Duodenal mucosa (tissue), 2 donors: Measurements from ENCODE around the gene TTLL5.

Source experiments
- H3K27ac ChIP-seq: one replicate; pipeline ENCODE4 v1.7.0; 2013; ENCODE audit warnings: low read depth, low read length
- H3K27me3 ChIP-seq, 2 donors: one replicate each; pipeline ENCODE4 v1.7.0; 2013; ENCODE audit warnings: low read length in 2 of 2, control low read depth in 1 of 2; ENCODE audit not compliant: insufficient read depth in 2 of 2, control insufficient read depth in 1 of 2
- H3K36me3 ChIP-seq, 2 donors: one replicate each; pipeline ENCODE4 v1.7.0; 2013; ENCODE audit warnings: low read length in 2 of 2, control low read depth in 1 of 2; ENCODE audit not compliant: insufficient read depth in 2 of 2, control insufficient read depth in 1 of 2
- H3K4me1 ChIP-seq, 2 donors: one replicate each; pipeline ENCODE4 v1.7.0; 2013; ENCODE audit warnings: low read length in 2 of 2, control low read depth in 1 of 2; ENCODE audit not compliant: insufficient read depth in 2 of 2, control insufficient read depth in 1 of 2
- H3K4me3 ChIP-seq, 2 donors: one replicate each; pipeline ENCODE4 v1.7.0; 2013; ENCODE audit warnings: low read length in 2 of 2, low read depth in 1 of 2
- H3K9ac ChIP-seq, 2 donors: one replicate each; pipeline ENCODE4 v1.7.0; 2013; ENCODE audit warnings: low read length in 2 of 2, low read depth in 1 of 2
- H3K9me3 ChIP-seq, 2 donors: one replicate each; pipeline ENCODE4 v1.7.0; 2013; ENCODE audit warnings: low read length in 2 of 2, control low read depth in 1 of 2; ENCODE audit not compliant: control insufficient read depth in 1 of 2

Gene TTLL5

GRCh38 chr14:75807667-75808360 is 146.8 kb downstream of the TTLL5 start:
- Histone ChIP-seq H3K4me3 (no peak overlapping the region), H3K4me1 (peaks cover 0 to 13% of the 10 kb centered on the region in 2 donors), H3K27me3 (no peaks in the 10 kb centered on the region), H3K36me3 (peaks cover 0 to 15% of the 10 kb centered on the region in 2 donors), H3K9me3 (no peaks in the 10 kb centered on the region), H3K9ac (no peak overlapping the region), H3K27ac (no peak overlapping the region)

DNA sequence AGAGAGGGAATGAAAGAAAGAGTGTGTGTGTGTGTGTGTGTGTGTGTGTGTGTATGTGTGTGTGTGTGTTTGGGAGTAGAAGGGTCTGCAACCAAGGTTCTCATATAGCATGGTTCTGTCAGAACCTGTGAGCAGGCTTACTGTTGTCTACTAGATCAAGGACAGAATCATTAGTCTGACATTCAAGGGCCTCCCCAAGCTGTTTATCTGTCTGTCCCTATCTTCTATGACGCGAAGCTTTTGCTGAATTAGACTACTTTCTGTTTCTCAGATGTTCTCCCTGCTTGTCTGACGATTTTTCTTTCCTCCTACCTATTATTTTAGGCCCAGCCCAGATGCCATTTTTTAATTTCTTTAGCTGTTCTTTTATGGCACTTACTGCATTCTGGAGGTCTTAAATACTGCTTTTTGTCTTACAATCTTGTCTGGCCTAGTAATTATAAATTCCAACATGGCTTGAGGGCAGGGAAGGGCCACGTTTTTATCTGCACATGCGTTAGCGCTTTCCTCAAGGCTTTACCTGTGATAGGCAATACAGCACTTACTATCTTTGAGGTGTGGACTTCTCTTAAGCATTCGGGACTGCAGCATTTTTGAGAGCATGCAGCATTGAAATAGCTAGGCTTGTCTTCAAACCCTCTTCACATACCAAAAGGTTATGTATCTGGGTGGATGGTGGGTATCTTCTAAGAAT is 150.2 kb downstream of the TTLL5 start:
- Histone ChIP-seq H3K9me3 (no peaks in the 10 kb centered on the region), H3K4me1 (peaks cover 0 to 13% of the 10 kb centered on the region in 2 donors), H3K9ac (no peak overlapping the region), H3K27me3 (no peaks in the 10 kb centered on the region), H3K36me3 (peaks cover 0 to 10% of the 10 kb centered on the region in 2 donors), H3K4me3 (no peak overlapping the region), H3K27ac (no peak overlapping the region)

DNA sequence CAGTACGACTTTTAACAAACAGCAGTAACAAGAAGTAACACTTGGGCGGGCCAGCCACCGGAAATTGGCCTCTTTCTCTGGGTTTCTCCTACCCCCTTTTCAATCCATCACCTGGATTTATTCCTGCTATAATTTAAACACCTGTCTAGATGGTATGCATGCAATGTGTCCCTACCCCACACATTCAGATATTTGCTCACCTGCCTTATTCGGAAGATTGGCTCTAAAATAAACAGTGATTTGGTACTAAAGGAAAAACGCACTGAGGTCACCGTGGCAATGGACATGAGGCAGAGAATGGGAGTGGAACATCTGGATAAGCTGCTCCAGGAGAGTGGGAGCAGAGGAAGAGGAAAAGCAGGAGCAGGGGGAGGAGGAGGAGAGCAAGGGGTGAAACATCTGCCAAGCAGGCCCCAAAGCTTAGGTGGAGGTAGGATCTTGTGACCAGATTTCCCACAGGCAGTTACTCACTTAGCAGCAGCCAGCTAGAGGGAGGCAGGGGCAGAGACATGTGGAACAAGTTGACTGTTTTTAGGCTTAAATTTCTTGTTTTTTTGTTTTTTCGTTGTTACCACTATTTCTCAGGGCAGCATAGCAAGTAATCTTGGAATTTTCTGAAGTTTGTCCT is 150.9 kb downstream of the TTLL5 start:
- no peak overlapping the region for H3K4me3 ChIP-seq
- peaks cover 0 to 6% of the 10 kb centered on the region in 2 donors for H3K36me3 ChIP-seq
- H3K27me3 ChIP-seq = no peaks in the 10 kb centered on the region
- H3K4me1 ChIP-seq = peaks cover 0 to 17% of the 10 kb centered on the region in 2 donors
- no peak overlapping the region for H3K27ac ChIP-seq
- no peaks in the 10 kb centered on the region for H3K9me3 ChIP-seq
- H3K9ac ChIP-seq = no peak overlapping the region

- Histone ChIP-seq H3K27ac (no peak overlapping the region), H3K9ac (no peak overlapping the region), H3K36me3 (peaks cover 0 to 6% of the 10 kb centered on the region in 2 donors), H3K4me3 (no peak overlapping the region), H3K4me1 (peaks cover 0 to 17% of the 10 kb centered on the region in 2 donors), H3K27me3 (no peaks in the 10 kb centered on the region), H3K9me3 (no peaks in the 10 kb centered on the region)
Observed at GRCh38 chr14:75812622-75813021, 151.6 kb downstream of the TTLL5 start.

GRCh38 chr14:75820761-75821160 is 159.7 kb downstream of the TTLL5 start:
- H3K4me1 ChIP-seq = peaks cover 15 to 31% of the 10 kb centered on the region in 2 donors
- H3K9me3 ChIP-seq = no peaks in the 10 kb centered on the region
- no peaks in the 10 kb centered on the region for H3K27me3 ChIP-seq
- no peak overlapping the region for H3K9ac ChIP-seq
- H3K36me3 ChIP-seq = peaks cover 0 to 10% of the 10 kb centered on the region in 2 donors
- no peak overlapping the region for H3K4me3 ChIP-seq
- H3K27ac ChIP-seq = no peak overlapping the region

DNA sequence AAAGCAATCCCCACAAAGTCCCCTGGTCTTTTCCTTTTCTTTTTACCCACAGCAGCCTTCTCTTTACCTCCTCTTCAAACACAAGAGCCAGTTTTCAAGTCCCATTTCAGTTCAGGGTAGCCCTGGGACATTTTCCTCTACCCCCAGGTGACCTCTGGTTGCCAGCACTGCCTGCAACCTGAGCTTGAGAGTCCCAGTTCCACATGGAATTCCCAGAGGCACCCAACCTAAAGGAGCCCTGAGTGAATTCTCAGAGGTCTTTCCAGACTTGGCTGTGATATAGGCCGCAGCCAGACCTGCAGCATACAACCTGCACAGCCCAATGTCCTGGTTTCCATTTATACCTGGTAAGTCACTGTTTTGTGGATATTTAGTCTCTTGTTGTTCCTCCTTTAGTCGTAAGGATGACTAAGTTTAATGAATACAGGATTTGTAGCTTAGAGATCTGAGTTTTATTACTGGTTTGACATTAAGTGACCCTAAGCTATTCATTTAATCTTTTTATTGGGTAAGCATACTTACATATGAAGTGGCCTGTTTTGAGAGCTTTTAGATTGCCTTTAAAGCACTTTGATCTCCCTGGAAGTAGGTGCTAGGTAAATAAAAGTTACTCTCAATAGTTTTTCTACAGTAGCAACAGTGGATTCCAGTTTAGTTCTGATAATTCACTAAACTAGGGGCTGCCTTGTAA is 160.9 kb downstream of the TTLL5 start:
- peaks cover 19 to 32% of the 10 kb centered on the region in 2 donors for H3K4me1 ChIP-seq

DNA sequence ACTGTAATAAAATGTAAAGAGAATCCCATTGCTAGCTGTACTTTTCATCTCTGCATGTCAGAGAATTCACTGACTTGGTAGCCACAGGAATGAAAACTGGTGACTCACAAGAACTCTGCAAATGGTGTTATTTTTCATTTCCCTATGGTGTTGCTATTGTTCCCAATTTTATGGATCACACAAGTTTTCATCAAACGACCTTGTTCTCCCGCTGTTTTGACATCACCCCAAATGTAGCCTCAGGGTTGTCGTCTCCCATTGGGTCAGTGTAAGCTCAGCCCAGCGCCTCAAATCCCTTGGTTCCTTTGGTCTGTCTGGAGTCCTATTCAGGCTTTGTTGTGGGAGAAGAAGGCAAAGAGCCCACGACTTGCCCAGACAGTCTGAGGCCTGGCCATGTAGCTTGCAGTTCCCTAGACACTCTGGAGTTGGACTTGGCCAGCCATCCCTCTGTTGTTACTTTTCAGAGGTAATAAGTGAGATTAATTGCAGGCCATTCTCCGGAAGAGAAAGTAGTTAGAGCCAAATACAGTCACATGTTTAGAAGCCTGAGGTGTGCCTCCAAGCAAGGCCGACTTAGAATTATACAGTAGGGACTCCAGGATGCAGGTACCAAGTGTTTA is 161.6 kb downstream of the TTLL5 start:
- Histone ChIP-seq H3K4me1 (peaks cover 19 to 32% of the 10 kb centered on the region in 2 donors), H3K27me3 (no peaks in the 10 kb centered on the region), H3K36me3 (peaks cover 0 to 7% of the 10 kb centered on the region in 2 donors), H3K9ac (no peak overlapping the region), H3K27ac (no peak overlapping the region), H3K4me3 (no peak overlapping the region), H3K9me3 (no peaks in the 10 kb centered on the region)

More for the DNA sequence above, 160.9 kb downstream of the TTLL5 start:
- Histone ChIP-seq H3K9me3 (no peaks in the 10 kb centered on the region), H3K4me3 (no peak overlapping the region), H3K27me3 (no peaks in the 10 kb centered on the region), H3K9ac (no peak overlapping the region), H3K36me3 (peaks cover 0 to 7% of the 10 kb centered on the region in 2 donors), H3K27ac (no peak overlapping the region)

- no peak overlapping the region for H3K27ac ChIP-seq
- H3K9me3 ChIP-seq = no peaks in the 10 kb centered on the region
- no peak overlapping the region for H3K9ac ChIP-seq
- H3K27me3 ChIP-seq = no peaks in the 10 kb centered on the region
- peaks cover 0 to 7% of the 10 kb centered on the region in 2 donors for H3K36me3 ChIP-seq
- no peak overlapping the region for H3K4me3 ChIP-seq
- H3K4me1 ChIP-seq = peaks cover 19 to 32% of the 10 kb centered on the region in 2 donors
Observed at GRCh38 chr14:75823334-75823733, 162.3 kb downstream of the TTLL5 start.

DNA sequence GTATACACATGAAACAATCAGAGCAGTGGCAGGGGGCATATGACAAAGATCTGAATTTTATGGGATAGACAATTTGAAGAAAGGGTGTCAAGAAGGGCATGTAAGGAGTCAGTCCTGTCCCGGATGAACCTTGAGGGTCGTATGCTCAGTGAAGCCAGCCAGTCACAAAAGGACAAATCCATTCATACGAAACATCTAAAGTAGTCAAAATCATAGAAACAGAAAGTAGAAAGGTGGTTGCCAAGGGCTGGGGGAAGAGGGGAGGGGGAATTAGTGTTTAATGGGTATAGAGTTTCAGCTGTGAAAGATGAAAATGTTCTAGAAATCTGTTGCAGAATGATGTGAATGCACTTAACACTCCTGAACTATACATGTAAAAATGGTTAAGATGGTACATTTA is 163.3 kb downstream of the TTLL5 start:
- H3K4me1 ChIP-seq = peaks cover 19 to 32% of the 10 kb centered on the region in 2 donors
- no peaks in the 10 kb centered on the region for H3K9me3 ChIP-seq
- peaks cover 0 to 7% of the 10 kb centered on the region in 2 donors for H3K36me3 ChIP-seq
- H3K4me3 ChIP-seq = no peak overlapping the region
- no peak overlapping the region for H3K9ac ChIP-seq
- no peaks in the 10 kb centered on the region for H3K27me3 ChIP-seq
- no peak overlapping the region for H3K27ac ChIP-seq
